Measurements from ENCODE around the gene LRRC55.

- TF ChIP-seq CTCF (IDR thresholded peaks at IDR 0.05; ENCODE audit: poor library complexity), result no peak
- TF ChIP-seq EZH2phosphoT487 (IDR thresholded peaks at IDR 0.05; ENCODE audit: low read depth, severe bottlenecking, unreplicated experiment), result no peak
- TF ChIP-seq EZH2 (IDR thresholded peaks at IDR 0.05; ENCODE audit: borderline replicate concordance), result no peak
Measured at GRCh38 chr11:57191311-57192219, 9.8 kb downstream of the LRRC55 start.

Data from hepatocyte (in vitro differentiated cells).